ENCODE results near the gene RNF130. TPM values are rescaled to one million over a fixed set of nuclear protein-coding genes. Genes with fewer than 3 reads are reported as not detected.

RNF130 gene
- total and polyA plus RNA-seq, 9 of the 15 experiments (the other 6 are each of a cell fraction or from before 2014, with no cell fraction given), result 5.8 to 39.4 (median 27.1) TPM

DNA sequence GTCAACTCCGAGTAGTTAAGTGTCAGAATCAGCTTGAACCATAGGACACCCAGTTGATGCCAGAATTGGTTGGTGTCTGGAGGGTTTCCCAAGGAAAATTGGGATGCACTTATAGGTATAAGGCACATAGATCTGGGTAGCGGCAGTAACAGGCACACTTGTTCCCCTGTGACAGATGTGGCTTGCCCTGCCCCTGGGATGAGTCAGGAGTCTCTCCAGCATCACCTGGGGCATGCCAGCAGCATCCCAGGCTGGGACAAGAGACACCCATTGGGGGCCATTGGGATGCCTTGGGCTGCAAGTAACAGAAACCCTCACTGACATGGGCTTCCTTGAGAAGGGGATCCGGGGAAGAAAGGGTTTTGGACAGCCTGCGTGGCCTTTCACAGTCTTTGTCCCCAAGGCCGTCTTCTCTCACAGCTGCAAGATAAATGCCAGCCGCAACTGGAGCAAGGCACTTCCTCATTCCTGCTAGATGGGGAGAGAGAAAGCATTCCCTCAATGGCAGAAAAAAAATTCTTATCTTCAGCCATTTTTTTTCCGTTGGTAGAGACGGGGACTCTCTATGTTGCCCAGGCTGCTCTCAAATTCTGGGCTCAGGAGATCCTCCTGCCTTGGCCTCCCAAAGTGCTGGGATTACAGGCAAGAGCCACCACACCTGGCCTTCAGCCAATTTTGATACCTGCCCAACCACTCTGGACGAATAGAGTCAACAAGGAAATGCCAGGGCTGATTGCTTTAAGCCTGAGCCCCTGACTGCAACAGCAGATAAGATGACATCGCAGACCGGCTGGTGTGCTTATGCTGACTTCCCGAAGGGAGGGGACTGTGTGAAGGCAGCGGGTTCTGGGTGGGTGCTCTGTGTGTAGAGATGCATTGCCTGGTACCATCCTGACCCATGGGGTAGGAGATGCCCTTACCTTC is 13.3 kb upstream of the RNF130 start (continued):
- peak; percentile 65 for TF ChIP-seq CCNT2 (IDR thresholded peaks at IDR 0.05; ENCODE audit: borderline replicate concordance, extremely low read depth, insufficient read length, low read depth, low read length)
- TF ChIP-seq, protein P1, sequence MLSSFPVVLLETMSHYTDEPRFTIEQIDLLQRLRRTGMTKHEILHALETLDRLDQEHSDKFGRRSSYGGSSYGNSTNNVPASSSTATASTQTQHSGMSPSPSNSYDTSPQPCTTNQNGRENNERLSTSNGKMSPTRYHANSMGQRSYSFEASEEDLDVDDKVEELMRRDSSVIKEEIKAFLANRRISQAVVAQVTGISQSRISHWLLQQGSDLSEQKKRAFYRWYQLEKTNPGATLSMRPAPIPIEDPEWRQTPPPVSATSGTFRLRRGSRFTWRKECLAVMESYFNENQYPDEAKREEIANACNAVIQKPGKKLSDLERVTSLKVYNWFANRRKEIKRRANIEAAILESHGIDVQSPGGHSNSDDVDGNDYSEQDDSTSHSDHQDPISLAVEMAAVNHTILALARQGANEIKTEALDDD (IDR thresholded peaks at IDR 0.05), result no peak
- TF ChIP-seq, protein P2, sequence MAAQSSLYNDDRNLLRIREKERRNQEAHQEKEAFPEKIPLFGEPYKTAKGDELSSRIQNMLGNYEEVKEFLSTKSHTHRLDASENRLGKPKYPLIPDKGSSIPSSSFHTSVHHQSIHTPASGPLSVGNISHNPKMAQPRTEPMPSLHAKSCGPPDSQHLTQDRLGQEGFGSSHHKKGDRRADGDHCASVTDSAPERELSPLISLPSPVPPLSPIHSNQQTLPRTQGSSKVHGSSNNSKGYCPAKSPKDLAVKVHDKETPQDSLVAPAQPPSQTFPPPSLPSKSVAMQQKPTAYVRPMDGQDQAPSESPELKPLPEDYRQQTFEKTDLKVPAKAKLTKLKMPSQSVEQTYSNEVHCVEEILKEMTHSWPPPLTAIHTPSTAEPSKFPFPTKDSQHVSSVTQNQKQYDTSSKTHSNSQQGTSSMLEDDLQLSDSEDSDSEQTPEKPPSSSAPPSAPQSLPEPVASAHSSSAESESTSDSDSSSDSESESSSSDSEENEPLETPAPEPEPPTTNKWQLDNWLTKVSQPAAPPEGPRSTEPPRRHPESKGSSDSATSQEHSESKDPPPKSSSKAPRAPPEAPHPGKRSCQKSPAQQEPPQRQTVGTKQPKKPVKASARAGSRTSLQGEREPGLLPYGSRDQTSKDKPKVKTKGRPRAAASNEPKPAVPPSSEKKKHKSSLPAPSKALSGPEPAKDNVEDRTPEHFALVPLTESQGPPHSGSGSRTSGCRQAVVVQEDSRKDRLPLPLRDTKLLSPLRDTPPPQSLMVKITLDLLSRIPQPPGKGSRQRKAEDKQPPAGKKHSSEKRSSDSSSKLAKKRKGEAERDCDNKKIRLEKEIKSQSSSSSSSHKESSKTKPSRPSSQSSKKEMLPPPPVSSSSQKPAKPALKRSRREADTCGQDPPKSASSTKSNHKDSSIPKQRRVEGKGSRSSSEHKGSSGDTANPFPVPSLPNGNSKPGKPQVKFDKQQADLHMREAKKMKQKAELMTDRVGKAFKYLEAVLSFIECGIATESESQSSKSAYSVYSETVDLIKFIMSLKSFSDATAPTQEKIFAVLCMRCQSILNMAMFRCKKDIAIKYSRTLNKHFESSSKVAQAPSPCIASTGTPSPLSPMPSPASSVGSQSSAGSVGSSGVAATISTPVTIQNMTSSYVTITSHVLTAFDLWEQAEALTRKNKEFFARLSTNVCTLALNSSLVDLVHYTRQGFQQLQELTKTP (IDR thresholded peaks at IDR 0.05; ENCODE audit: low read depth in 1 of 2, partially characterized antibody in 2 of 2), result peak in 1 of 2 experiments; percentile 65
- TF ChIP-seq, protein P3, sequence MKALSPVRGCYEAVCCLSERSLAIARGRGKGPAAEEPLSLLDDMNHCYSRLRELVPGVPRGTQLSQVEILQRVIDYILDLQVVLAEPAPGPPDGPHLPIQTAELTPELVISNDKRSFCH (CRISPR knock-in tag; IDR thresholded peaks at IDR 0.05), result no peak
- TF ChIP-seq, protein P3 (tag; IDR thresholded peaks at IDR 0.05), result peak; percentile 78
- TF ChIP-seq HDAC1 (IDR thresholded peaks at IDR 0.05), result 0 out of 4 replicates have a peak, but pooled peaks of 1 of the 2 experiments have one; percentile 30
- TF ChIP-seq ZNF197 (CRISPR knock-in tag; IDR thresholded peaks at IDR 0.05; ENCODE audit: low read depth), result 0 out of 2 replicates have a peak, but pooled peaks have one; percentile 66
- TF ChIP-seq, protein P4, sequence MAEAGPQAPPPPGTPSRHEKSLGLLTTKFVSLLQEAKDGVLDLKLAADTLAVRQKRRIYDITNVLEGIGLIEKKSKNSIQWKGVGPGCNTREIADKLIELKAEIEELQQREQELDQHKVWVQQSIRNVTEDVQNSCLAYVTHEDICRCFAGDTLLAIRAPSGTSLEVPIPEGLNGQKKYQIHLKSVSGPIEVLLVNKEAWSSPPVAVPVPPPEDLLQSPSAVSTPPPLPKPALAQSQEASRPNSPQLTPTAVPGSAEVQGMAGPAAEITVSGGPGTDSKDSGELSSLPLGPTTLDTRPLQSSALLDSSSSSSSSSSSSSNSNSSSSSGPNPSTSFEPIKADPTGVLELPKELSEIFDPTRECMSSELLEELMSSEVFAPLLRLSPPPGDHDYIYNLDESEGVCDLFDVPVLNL (CRISPR knock-in tag; IDR thresholded peaks at IDR 0.05; ENCODE audit: low read depth), result no peak
- peak in 1 of 2 experiments; percentile 53; a peak in 1 of 4 replicates for TF ChIP-seq RCOR1 (IDR thresholded peaks at IDR 0.05; ENCODE audit: borderline replicate concordance in 1 of 2, low read depth in 2 of 2, low read length in 2 of 2)
- TF ChIP-seq MEIS2 (IDR thresholded peaks at IDR 0.05; ENCODE audit: partially characterized antibody), result peak; percentile 31
- TF ChIP-seq NBN (IDR thresholded peaks at IDR 0.05; ENCODE audit: low read depth), result peak; percentile 68; the same call in 1 of the 2 replicates
- TF ChIP-seq POLR2AphosphoS5 (IDR thresholded peaks at IDR 0.05; ENCODE audit: control insufficient read depth, insufficient read depth, low read depth, low read length), result no peak
- TF ChIP-seq, protein P5, sequence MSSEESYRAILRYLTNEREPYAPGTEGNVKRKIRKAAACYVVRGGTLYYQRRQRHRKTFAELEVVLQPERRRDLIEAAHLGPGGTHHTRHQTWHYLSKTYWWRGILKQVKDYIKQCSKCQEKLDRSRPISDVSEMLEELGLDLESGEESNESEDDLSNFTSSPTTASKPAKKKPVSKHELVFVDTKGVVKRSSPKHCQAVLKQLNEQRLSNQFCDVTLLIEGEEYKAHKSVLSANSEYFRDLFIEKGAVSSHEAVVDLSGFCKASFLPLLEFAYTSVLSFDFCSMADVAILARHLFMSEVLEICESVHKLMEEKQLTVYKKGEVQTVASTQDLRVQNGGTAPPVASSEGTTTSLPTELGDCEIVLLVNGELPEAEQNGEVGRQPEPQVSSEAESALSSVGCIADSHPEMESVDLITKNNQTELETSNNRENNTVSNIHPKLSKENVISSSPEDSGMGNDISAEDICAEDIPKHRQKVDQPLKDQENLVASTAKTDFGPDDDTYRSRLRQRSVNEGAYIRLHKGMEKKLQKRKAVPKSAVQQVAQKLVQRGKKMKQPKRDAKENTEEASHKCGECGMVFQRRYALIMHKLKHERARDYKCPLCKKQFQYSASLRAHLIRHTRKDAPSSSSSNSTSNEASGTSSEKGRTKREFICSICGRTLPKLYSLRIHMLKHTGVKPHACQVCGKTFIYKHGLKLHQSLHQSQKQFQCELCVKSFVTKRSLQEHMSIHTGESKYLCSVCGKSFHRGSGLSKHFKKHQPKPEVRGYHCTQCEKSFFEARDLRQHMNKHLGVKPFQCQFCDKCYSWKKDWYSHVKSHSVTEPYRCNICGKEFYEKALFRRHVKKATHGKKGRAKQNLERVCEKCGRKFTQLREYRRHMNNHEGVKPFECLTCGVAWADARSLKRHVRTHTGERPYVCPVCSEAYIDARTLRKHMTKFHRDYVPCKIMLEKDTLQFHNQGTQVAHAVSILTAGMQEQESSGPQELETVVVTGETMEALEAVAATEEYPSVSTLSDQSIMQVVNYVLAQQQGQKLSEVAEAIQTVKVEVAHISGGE (CRISPR knock-in tag; IDR thresholded peaks at IDR 0.05), result peak in 1 of 3 experiments; percentile 28; a peak in 1 of 6 replicates
- no peak for TF ChIP-seq PHB2 (IDR thresholded peaks at IDR 0.05; ENCODE audit: low read depth)
